OCI-LY3 (cell line): ENCODE measurements around the gene DDN.

Experiments used
- H2AFZ ChIP-seq: fragments of 200-600, 300-600 bp; shearing (Covaris generic); 2 replicates; pipeline ENCODE4 v1.6.0; 2014; ENCODE audit warnings: antibody characterized with exemption, low read depth, low read length
- H3K27ac ChIP-seq: fragments of 200-600, 300-600 bp; sonication (generic); 2 replicates; pipeline ENCODE4 v1.5.1; 2014; ENCODE audit warnings: mild to moderate bottlenecking, low read length, moderate library complexity, mixed read lengths
- H3K27me3 ChIP-seq: fragments of 200-600, 300-600 bp; sonication (generic); 2 replicates; pipeline ENCODE4 v1.6.1; 2014; ENCODE audit warnings: low read depth, low read length, mixed read lengths
- H3K36me3 ChIP-seq: fragments of 200-600, 300-600 bp; sonication (generic); replicated peaks from 2 replicates; pipeline ENCODE3; 2014; ENCODE audit warnings: low read depth, low read length, mixed read lengths
- H3K4me1 ChIP-seq: fragments of 300-600, 200-600 bp; sonication (generic); 2 replicates; pipeline ENCODE4 v1.6.1; 2014; ENCODE audit warnings: low read length, mixed read lengths
- H3K4me2 ChIP-seq: fragments of 200-600, 300-600 bp; sonication (generic); 2 replicates; pipeline ENCODE4 v1.6.1; 2014; ENCODE audit warnings: low read length, mixed read lengths
- H3K4me3 ChIP-seq: fragments of 300-600, 200-600 bp; sonication (generic); 2 replicates; pipeline ENCODE4 v1.5.1; 2014; ENCODE audit warnings: antibody characterized with exemption, mild to moderate bottlenecking, low read length, moderate library complexity
- H3K79me2 ChIP-seq: fragments of 300-600, 200-600 bp; shearing (Covaris generic); 2 replicates; pipeline ENCODE4 v1.6.1; 2014; ENCODE audit warnings: mild to moderate bottlenecking, low read length, mixed read lengths
- H3K9ac ChIP-seq: fragments of 300-600, 200-600 bp; shearing (Covaris generic); 2 replicates; pipeline ENCODE4 v1.6.0; 2014; ENCODE audit warnings: mild to moderate bottlenecking, low read length, moderate library complexity
- H3K9me3 ChIP-seq: fragments of 200-600, 300-600 bp; shearing (Covaris generic); 2 replicates; pipeline ENCODE4 v1.6.1; 2014; ENCODE audit warnings: low read length, mixed read lengths; ENCODE audit not compliant: insufficient read depth
- H4K20me1 ChIP-seq: fragments of 200-600, 300-600 bp; sonication (generic); 2 replicates; pipeline ENCODE4 v1.6.1; 2016; ENCODE audit warnings: low read length, mixed read lengths; ENCODE audit not compliant: insufficient read depth
- CTCF ChIP-seq: fragments of 200-600, 300-600 bp; sonication (generic); IDR thresholded peaks from 2 replicates; pipeline ENCODE4 v1.5.1; 2014; ENCODE audit warnings: antibody characterized with exemption, low read length, low read depth
- EZH2phosphoT487 ChIP-seq: fragments of 200-600 bp; shearing (Covaris generic); IDR thresholded peaks from 2 replicates; pipeline ENCODE4 v1.6.1; 2018; ENCODE audit warnings: antibody characterized with exemption, mixed run types, low read depth

DDN gene

GRCh38 chr12:49032679-49033447 lies 33.7 kb upstream of the DDN start:
- Histone ChIP-seq H3K27ac (no peak overlapping the region), H3K4me2 (no peak overlapping the region), H3K4me3 (no peak overlapping the region), H4K20me1 (peaks cover 3% of the 10 kb centered on the region), H2AFZ (no peak overlapping the region), H3K36me3 (peaks cover 68% of the 10 kb centered on the region), H3K9me3 (no peaks in the 10 kb centered on the region), H3K9ac (no peak overlapping the region), H3K27me3 (no peaks in the 10 kb centered on the region), H3K79me2 (no peaks in the 10 kb centered on the region), H3K4me1 (no peaks in the 10 kb centered on the region)
- TF ChIP-seq CTCF (no peak), EZH2phosphoT487 (no peak)

- no peak overlapping the region for H3K4me2 ChIP-seq
- no peak overlapping the region for H3K4me3 ChIP-seq
- no peaks in the 10 kb centered on the region for H3K27me3 ChIP-seq
- TF ChIP-seq EZH2phosphoT487 (no peak), CTCF (no peak)
- no peaks in the 10 kb centered on the region for H3K79me2 ChIP-seq
- no peaks in the 10 kb centered on the region for H3K9me3 ChIP-seq
- peaks cover 65% of the 10 kb centered on the region for H3K36me3 ChIP-seq
- no peaks in the 10 kb centered on the region for H3K4me1 ChIP-seq
- no peaks in the 10 kb centered on the region; the same call in 1 of the 2 replicates for H4K20me1 ChIP-seq
- H3K27ac ChIP-seq: no peak overlapping the region
- H2AFZ ChIP-seq: no peak overlapping the region
- H3K9ac ChIP-seq: no peak overlapping the region
Measured at GRCh38 chr12:49032276-49032675, 33.1 kb upstream of the DDN start.

GRCh38 chr12:49031573-49032161 lies 32.5 kb upstream of the DDN start:
- H3K27ac ChIP-seq: no peak overlapping the region

More at GRCh38 chr12:49031573-49032161, 32.5 kb upstream of the DDN start:
- peaks cover 60% of the 10 kb centered on the region for H3K36me3 ChIP-seq
- H3K9me3 ChIP-seq: no peaks in the 10 kb centered on the region
- H3K79me2 ChIP-seq: no peaks in the 10 kb centered on the region
- H3K4me2 ChIP-seq: no peak overlapping the region
- no peaks in the 10 kb centered on the region for H3K4me1 ChIP-seq
- H4K20me1 ChIP-seq: no peaks in the 10 kb centered on the region
- H3K9ac ChIP-seq: no peak overlapping the region
- H3K27me3 ChIP-seq: no peaks in the 10 kb centered on the region
- no peak overlapping the region for H2AFZ ChIP-seq
- H3K4me3 ChIP-seq: no peak overlapping the region
- TF ChIP-seq EZH2phosphoT487 (no peak), CTCF (no peak)
